GM19372 (cell line): ENCODE data around the gene PPP2R1B.

Experiments used
- ATAC-seq: cut with Tn5 transposase; IDR thresholded peaks from one replicate; pipeline ENCODE4 v1.9.1; 2021; ENCODE audit warnings: mild to moderate bottlenecking, low read depth, moderate library complexity; ENCODE audit not compliant: unreplicated experiment

PPP2R1B gene

GRCh38 chr11:111765984-111766833, at the start of gene PPP2R1B:
Gene PPP2R1B (minus strand): TSS chr11:111766389. CDS start chr11:111766361, 28 bp downstream.
- peak; percentile 89 for ATAC-seq

- no peak for ATAC-seq
Measured at GRCh38 chr11:111815489-111815888, 49.3 kb upstream of the PPP2R1B start.

- no peak for ATAC-seq
Measured at GRCh38 chr11:111814557-111815320, 48.5 kb upstream of the PPP2R1B start.

- ATAC-seq, result no peak
Measured at GRCh38 chr11:111814106-111814505, 47.9 kb upstream of the PPP2R1B start.

- ATAC-seq, result no peak
Measured at GRCh38 chr11:111812211-111812610, 46.0 kb upstream of the PPP2R1B start.

- ATAC-seq, result no peak
Measured at GRCh38 chr11:111811445-111811844, 45.3 kb upstream of the PPP2R1B start.

GRCh38 chr11:111808834-111809233, 42.6 kb upstream of the PPP2R1B start:
- no peak for ATAC-seq

GRCh38 chr11:111808063-111808588, 41.9 kb upstream of the PPP2R1B start:
- ATAC-seq, result no peak

GRCh38 chr11:111807076-111807475, 40.9 kb upstream of the PPP2R1B start:
- ATAC-seq, result no peak

GRCh38 chr11:111801135-111801534, 34.9 kb upstream of the PPP2R1B start:
- ATAC-seq, result no peak

GRCh38 chr11:111798279-111798678, 32.1 kb upstream of the PPP2R1B start:
- no peak for ATAC-seq

- ATAC-seq, result no peak
Measured at GRCh38 chr11:111797145-111797581, 31.0 kb upstream of the PPP2R1B start.

GRCh38 chr11:111796696-111797095, 30.5 kb upstream of the PPP2R1B start:
- no peak for ATAC-seq

- no peak for ATAC-seq
Measured at GRCh38 chr11:111795334-111795985, 29.3 kb upstream of the PPP2R1B start.

GRCh38 chr11:111793863-111794262, 27.7 kb upstream of the PPP2R1B start:
- no peak for ATAC-seq

- ATAC-seq, result no peak
Measured at GRCh38 chr11:111792955-111793500, 26.8 kb upstream of the PPP2R1B start.

GRCh38 chr11:111792314-111792713, 26.1 kb upstream of the PPP2R1B start:
- no peak for ATAC-seq

- no peak for ATAC-seq
Measured at GRCh38 chr11:111788464-111788863, 22.3 kb upstream of the PPP2R1B start.

GRCh38 chr11:111788051-111788450, 21.9 kb upstream of the PPP2R1B start:
- no peak for ATAC-seq

- ATAC-seq, result no peak
Measured at GRCh38 chr11:111785886-111786412, 19.8 kb upstream of the PPP2R1B start.
